Activated T-cell treated with anti-CD3 and anti-CD28 coated beads for 48 hours (primary cell): ENCODE measurements around the gene DNAJA3.

Experiments
- DNase-seq: peaks from one replicate; pipeline ENCODE4 v3.0.0-alpha.2; 2020; ENCODE audit warnings: low read depth

DNAJA3 gene

DNA sequence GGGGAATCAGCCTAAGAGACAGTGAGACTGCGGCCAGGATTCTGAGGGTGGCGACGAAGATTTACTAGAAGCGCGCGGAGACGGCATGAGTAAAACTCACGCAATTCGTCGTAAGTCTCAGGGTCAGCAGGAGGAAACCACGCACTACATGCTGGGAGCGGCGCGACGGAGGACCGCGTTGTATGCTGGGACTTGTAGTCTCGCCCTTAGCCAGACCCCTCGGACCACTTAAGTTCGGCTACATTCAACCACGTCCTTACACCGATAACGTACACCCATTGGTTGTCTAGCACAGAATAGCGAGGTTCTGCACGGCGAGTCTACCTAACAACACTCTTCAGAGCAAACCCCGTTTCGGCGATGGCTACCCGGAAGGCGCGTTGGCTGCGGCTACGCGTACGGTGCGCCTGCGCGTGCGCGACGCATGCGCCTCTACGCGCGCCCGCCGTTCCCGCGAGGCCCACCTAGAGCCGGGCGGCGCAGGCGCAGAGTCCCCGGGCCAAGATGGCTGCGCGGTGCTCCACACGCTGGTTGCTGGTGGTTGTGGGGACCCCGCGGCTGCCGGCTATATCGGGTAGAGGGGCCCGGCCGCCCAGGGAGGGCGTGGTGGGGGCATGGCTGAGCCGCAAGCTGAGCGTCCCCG lies at the start of gene DNAJA3:
TSS of gene DNAJA3 (plus strand) at position 491 of the 643 bp plus-strand sequence. CDS start at position 505, 14 bp downstream.
- peak; percentile 91 for DNase-seq

DNA sequence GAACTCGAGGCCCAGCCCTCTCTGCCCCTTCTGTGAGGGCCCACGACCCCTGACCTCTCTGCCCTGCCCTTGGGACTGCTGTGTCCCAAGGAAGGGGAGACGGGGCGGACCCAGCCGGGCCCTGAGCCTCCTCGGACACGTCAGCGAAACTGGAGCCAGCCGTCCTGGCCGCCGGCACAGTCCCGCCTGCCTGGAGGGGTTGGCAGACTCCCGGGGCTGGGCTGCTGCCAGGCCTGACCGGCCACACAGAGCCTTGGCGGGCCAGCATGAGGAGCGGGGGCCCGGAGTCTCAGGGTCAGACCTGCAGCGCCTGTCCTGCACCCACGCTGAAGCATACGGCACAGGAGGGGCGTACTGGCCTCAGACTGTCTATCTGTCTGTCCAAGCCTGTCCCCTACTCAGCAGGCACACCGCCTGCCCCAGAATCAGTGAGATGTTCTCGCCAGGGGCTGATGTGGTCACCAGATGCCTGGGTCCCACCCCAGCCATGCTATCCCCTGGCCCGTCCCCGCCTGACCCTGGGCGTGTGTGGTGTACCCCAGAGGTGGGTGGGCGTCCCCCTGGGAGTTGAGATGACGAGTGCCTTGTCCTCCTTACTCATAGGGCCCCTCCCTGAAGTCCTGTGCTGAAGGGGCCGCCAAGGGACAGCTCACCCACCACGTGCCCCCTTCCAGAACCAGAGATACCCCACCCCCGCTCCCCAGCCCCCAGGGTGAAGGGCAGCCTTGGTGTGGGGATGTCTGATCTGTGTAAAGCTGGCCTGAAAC lies 49.4 kb upstream of the DNAJA3 start:
- no peak for DNase-seq

GRCh38 chr16:4376893-4377572 lies 48.6 kb upstream of the DNAJA3 start:
- DNase-seq: no peak

- no peak for DNase-seq
Observed at GRCh38 chr16:4377573-4378154, 48.0 kb upstream of the DNAJA3 start.

- no peak for DNase-seq
Observed at GRCh38 chr16:4378161-4378666, 47.5 kb upstream of the DNAJA3 start.

GRCh38 chr16:4378999-4379690 lies 46.5 kb upstream of the DNAJA3 start:
- no peak for DNase-seq

GRCh38 chr16:4380119-4381063 lies 45.3 kb upstream of the DNAJA3 start:
- DNase-seq: no peak

- no peak for DNase-seq
Observed at GRCh38 chr16:4381072-4381934, 44.4 kb upstream of the DNAJA3 start.

GRCh38 chr16:4381935-4382794 lies 43.5 kb upstream of the DNAJA3 start:
- no peak for DNase-seq

GRCh38 chr16:4382795-4383357 lies 42.8 kb upstream of the DNAJA3 start:
- DNase-seq: no peak

- DNase-seq: no peak
Observed at GRCh38 chr16:4383591-4384444, 41.9 kb upstream of the DNAJA3 start.

DNA sequence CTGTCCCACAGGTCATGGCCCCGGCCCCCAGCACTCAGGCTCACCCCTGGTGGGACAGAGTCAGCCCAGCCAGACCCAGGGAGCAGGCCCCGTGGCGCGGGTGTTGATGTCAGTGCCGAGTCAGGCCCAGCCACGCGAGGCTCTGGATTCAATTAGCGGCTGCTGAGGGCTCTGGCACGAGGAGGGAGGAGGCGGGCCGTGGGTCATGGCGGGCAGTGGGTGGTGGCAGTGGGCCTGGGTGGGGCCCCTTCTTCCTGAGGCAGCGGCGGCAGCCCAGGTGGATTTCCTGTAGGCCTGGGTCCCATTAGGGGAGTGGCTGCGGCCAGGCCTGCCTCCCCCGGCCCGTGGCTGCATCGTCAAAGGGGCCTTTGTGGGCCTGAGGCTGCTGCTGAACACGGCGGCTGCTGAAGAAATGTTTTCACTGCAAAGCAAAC lies 41.1 kb upstream of the DNAJA3 start:
- no peak for DNase-seq

DNA sequence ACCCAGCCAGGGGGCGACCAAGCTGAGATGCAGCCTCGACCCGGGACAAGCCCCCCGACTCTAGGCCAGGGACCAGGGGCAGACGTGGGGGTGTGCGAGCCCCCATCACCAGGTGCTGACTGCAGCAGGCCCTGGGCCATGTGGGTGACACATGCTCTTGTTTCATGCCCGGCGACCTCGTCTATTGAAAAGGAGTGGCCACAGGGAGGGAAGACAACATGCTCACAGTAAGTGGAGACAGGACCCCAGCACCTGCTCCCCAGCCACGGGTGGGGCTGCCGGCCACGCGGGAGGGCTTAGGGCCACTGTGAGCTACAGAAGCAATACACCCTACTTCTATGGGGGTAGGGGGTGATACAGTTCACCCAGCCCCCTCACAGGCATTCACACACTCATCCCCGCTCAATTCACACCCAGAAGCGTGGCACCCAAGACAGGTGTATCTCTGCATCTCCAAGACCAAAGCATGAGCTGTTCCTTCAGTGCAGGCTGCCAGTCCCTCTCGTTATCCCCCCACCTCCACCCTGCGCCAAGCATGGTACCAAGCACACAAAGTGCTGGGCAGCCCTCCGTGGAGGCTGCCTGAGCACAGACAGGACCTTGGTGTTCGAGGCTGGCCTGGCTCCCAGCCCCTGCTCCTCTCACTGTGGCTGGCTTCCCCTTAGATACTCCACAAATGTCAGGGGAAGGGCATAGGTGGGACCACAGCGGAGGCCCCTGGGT lies 40.4 kb upstream of the DNAJA3 start:
- no peak for DNase-seq

- no peak for DNase-seq
Observed at GRCh38 chr16:4385789-4386450, 39.7 kb upstream of the DNAJA3 start.

GRCh38 chr16:4386451-4386805 lies 39.2 kb upstream of the DNAJA3 start:
- DNase-seq: no peak

GRCh38 chr16:4386951-4387565 lies 38.6 kb upstream of the DNAJA3 start:
- DNase-seq: no peak
